ENCODE results near the gene SEMG1. TPM values are rescaled to one million over a fixed set of nuclear protein-coding genes. Genes with fewer than 3 reads are reported as not detected.
A peak's percentile ranks its signal among the peaks of the same experiment; 100 is the strongest.

Gene SEMG1
- not detected for total RNA-seq
- long read RNA-seq, result 0 reads

- no peak for ATAC-seq (ENCODE audit: poor library complexity)
- intact Hi-C loops (cut with DNase I), result no loop called here
- DNase-seq, result no peak
These were observed at the start of gene SEMG1 for GRCh38 chr20:45206725-45207124. SEMG1 (plus strand) TSS chr20:45207033; CDS start chr20:45207054, 21 bp downstream.

GRCh38 chr20:45157962-45158361 is 48.9 kb upstream of the SEMG1 start:
- ATAC-seq (ENCODE audit: poor library complexity), result peak; percentile 22
- DNase-seq, result no peak
- intact Hi-C loops (cut with DNase I), result no loop called here

GRCh38 chr20:45163083-45163803 is 43.6 kb upstream of the SEMG1 start:
- intact Hi-C loops (cut with DNase I), result no loop called here
- no peak for DNase-seq

GRCh38 chr20:45164906-45165305 is 41.9 kb upstream of the SEMG1 start:
- DNase-seq (no peak), ATAC-seq (ENCODE audit: poor library complexity) (no peak)
- intact Hi-C loops (cut with DNase I), result no loop called here

More at GRCh38 chr20:45163083-45163803, 43.6 kb upstream of the SEMG1 start:
- ATAC-seq (ENCODE audit: poor library complexity), result no peak

GRCh38 chr20:45173522-45173921 is 33.3 kb upstream of the SEMG1 start:
- intact Hi-C loops (cut with DNase I), result no loop called here

GRCh38 chr20:45174434-45175364 is 32.1 kb upstream of the SEMG1 start, which contains the start of gene PI3:
PI3 (plus strand) TSS chr20:45174902; CDS start chr20:45174923, 21 bp downstream.
- no peak for ATAC-seq (ENCODE audit: poor library complexity)
- intact Hi-C loops (cut with DNase I), result no loop called here
- peak; percentile 43 for DNase-seq

More at GRCh38 chr20:45173522-45173921, 33.3 kb upstream of the SEMG1 start:
- ATAC-seq (ENCODE audit: poor library complexity) (no peak), DNase-seq (no peak)

- intact Hi-C loops (cut with DNase I), result no loop called here
- DNase-seq (no peak), ATAC-seq (ENCODE audit: poor library complexity) (no peak)
These were observed 30.1 kb upstream of the SEMG1 start for GRCh38 chr20:45176526-45177267.

GRCh38 chr20:45179166-45179565 is 27.7 kb upstream of the SEMG1 start:
- no peak for DNase-seq
- intact Hi-C loops (cut with DNase I), result no loop called here
- no peak for ATAC-seq (ENCODE audit: poor library complexity)

DNA sequence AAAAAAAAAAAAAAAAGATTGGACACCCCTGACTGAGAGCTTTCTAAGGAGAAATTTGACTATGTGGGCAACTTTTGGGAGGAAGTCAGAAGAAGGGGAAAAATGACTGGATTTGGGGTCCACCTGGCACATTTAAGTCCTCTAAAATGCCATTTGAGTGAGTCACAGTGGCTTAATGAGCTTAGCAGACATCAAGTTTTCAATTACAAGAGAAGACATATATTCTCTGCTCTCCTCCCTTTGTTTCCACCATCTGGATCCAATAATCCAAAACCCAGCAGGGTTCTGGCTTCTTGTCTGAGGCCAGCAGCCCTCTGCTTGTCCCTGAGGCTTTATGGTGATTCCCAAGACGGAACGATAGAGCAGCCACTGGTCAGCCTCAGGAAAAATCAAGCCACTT is 25.2 kb upstream of the SEMG1 start:
- intact Hi-C loops (cut with DNase I), result no loop called here
- ATAC-seq (ENCODE audit: poor library complexity) (no peak), DNase-seq (no peak)

DNA sequence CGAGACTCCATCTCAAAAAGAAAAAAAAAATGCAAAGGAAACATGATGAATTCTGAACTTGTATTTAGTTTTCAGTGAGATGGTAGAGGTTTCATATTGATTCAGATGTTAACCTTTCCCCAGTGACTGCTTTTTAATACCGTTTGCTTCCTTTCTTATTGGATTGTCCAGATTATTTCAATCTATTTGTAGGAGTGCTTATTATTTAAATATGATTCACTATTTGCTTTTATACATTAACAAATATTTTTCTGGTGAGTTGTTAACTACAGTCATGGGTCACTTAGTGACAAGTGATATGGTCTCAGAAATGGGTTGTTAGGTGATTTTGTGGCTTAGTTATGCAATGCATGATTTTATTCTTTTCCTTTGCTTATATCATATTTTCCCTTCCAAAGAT is 23.7 kb upstream of the SEMG1 start:
- ATAC-seq (ENCODE audit: poor library complexity), result no peak
- intact Hi-C loops (cut with DNase I), result no loop called here
- DNase-seq, result no peak

DNA sequence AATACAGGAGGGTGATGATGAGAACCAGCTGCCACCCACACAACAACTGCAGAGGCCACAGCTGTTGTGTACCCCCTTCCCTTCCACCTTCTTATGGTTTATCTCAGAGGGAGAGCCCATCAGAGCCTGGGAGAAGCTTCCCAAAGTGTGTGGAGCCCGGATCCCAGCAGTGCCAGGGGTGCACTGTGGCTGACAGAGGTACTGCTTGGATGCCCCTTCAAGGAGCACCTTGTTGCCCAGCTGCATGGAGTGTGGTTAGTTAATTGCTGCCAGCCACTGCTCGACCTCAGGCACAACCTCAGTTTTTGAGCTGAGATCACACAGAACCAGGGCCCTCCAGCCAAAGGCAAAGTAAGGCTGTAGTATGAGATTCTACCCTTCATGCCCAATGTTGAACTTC is 19.1 kb upstream of the SEMG1 start:
- no peak for DNase-seq
- ATAC-seq (ENCODE audit: poor library complexity), result no peak
- intact Hi-C loops (cut with DNase I), result no loop called here

DNA sequence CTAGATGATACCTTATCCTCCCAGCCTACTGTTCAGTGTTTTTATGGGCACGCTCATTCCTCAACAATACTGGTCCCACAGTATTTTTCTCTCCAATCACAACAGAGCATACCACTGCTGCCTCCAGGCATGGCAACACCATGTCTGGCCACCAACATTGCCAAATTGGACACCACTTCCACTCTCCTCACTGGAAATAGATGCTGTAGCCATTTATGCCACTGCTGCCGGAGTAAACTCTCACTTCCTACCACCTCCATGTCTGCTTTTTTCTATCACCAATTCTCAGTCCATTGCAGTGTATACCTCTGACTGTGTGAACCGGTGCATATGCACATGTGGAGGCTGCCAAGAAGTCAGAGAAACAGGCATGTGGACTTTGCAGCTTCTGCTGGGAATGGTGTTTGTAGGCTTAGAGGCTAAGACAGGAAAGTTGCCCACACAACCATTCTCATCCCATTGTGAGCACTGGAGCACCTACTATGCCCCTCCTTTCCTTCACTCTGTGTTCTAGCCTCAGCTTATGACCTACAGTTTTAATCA is 17.7 kb upstream of the SEMG1 start:
- ATAC-seq (ENCODE audit: poor library complexity), result no peak
- intact Hi-C loops (cut with DNase I), result no loop called here
- DNase-seq, result no peak

DNA sequence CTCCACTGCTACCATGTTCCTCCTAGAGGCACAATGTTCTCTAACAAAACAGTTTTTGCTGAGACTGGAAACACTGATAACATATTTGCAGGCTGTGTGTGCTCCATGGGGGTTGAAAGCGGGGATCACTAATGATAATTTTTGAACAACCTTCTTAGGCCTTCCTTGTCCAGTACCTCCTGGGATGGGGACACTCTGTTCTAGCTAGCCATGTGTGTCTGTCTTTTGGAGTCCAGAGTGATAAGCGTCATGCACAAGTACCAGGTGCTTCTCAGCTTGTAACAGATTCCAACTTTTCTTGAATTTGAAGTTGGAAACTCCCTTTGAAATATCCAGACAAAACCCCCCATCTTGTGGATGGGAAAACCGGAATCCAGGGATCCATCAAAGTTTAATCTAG is 17.0 kb upstream of the SEMG1 start:
- intact Hi-C loops (cut with DNase I), result no loop called here

DNA sequence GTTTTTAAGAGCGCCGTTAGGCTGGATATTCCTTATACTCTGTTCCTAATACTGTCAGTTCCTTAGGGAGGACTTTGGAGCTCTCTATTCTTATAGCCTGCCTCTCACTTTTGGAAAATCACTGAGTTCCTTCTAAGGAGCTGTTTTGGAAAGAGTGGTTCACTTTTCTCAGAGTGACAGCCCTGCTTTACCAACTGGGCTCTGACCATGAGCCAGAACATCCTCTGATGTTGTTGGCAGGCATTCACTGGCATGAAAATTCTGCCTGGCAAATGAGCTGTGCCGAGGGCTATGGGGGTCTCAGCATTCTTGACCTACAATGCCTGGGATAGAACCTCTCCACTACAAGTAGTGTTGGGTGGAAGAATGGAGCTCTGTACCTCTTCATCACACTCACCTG is 14.9 kb upstream of the SEMG1 start:
- intact Hi-C loops (cut with DNase I), result no loop called here
- DNase-seq, result no peak
- no peak for ATAC-seq (ENCODE audit: poor library complexity)

More for the DNA sequence above, 17.0 kb upstream of the SEMG1 start:
- ATAC-seq (ENCODE audit: poor library complexity), result no peak
- no peak for DNase-seq

- intact Hi-C loops (cut with DNase I), result no loop called here
- no peak for ATAC-seq (ENCODE audit: poor library complexity)
- DNase-seq, result no peak
These were observed 13.5 kb upstream of the SEMG1 start for GRCh38 chr20:45193331-45193730.

DNA sequence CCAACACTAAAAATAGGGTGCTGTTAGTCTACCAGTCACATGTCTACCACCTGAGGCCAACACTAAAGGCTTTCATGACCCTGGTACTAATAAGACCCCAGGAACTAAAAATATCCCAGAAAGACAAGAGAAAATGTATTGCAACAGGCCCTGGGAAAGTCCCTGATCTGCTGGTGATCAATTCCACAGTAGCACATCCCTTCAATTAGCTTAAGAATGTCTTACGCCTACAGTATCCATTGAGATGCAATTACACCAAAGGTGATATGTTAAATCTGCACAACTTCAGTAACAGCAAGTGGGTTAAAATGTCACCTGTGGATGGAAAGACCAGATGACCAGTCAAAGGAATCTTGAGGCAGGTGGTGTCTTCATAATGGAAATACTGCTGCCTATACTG is 3.1 kb downstream of the SEMG1 start:
- intact Hi-C loops (cut with DNase I), result no loop called here
- ATAC-seq (ENCODE audit: poor library complexity) (no peak), DNase-seq (no peak)

GRCh38 chr20:45211569-45212474 is 5.0 kb downstream of the SEMG1 start:
- DNase-seq (no peak), ATAC-seq (ENCODE audit: poor library complexity) (no peak)
- intact Hi-C loops (cut with DNase I), result no loop called here

GRCh38 chr20:45212836-45213235 is 6.0 kb downstream of the SEMG1 start:
- intact Hi-C loops (cut with DNase I), result no loop called here
- DNase-seq (no peak), ATAC-seq (ENCODE audit: poor library complexity) (no peak)
